ENCODE measurements around the gene ELF5. TPM values are rescaled to one million over a fixed set of nuclear protein-coding genes. Genes with fewer than 3 reads are reported as not detected.

The ELF5 gene
- total RNA-seq, 6 experiments from 2014 or later: 0.09 to 0.22 TPM; not detected in 4

- TF ChIP-seq CTCF (IDR thresholded peaks at IDR 0.05) (no peak), POLR2A (IDR thresholded peaks at IDR 0.05) (no peak)
- intact Hi-C loops (cut with DNase I): no loop called here
- Histone ChIP-seq H3K9me3 (no peaks in the 10 kb centered on the region), H3K27me3 (no peaks in the 10 kb centered on the region), H3K4me1 (peaks cover 0 to 22% (median 6%) of the 10 kb centered on the region in 4 donors), H3K36me3 (no peaks in the 10 kb centered on the region), H3K27ac (no peak overlapping the region), H3K4me3 (no peak overlapping the region)
- WGBS (ENCODE audit: insufficient coverage, low coverage, low lambda C conversion rate, missing lambda C conversion rate): 88% methylated on average over 3 of the region's 4 CpGs
- ATAC-seq: no peak
- no peak for DNase-seq
Measured at GRCh38 chr11:34525098-34525497, 11.5 kb upstream of the ELF5 start.

- TF ChIP-seq CTCF (IDR thresholded peaks at IDR 0.05): no peak
- no peak for TF ChIP-seq POLR2A (IDR thresholded peaks at IDR 0.05)
- Histone ChIP-seq H3K4me1 (peaks cover 0 to 18% (median 6%) of the 10 kb centered on the region in 4 donors), H3K27me3 (no peaks in the 10 kb centered on the region), H3K27ac (no peak overlapping the region), H3K4me3 (no peak overlapping the region), H3K9me3 (no peaks in the 10 kb centered on the region), H3K36me3 (no peaks in the 10 kb centered on the region)
- 93% methylated on average over 3 of the region's 12 CpGs for WGBS (ENCODE audit: insufficient coverage, low coverage, low lambda C conversion rate, missing lambda C conversion rate)
- intact Hi-C loops (cut with DNase I): no loop called here
- ATAC-seq (no peak), DNase-seq (no peak)
Measured at GRCh38 chr11:34524696-34525095, 11.1 kb upstream of the ELF5 start.

- H3K27ac ChIP-seq: no peak overlapping the region
- intact Hi-C loops (cut with DNase I): no loop called here
- WGBS (ENCODE audit: insufficient coverage, low coverage, low lambda C conversion rate, missing lambda C conversion rate): 61% methylated on average over 2 of the region's 3 CpGs
- peaks cover 0 to 7% (median 2%) of the 10 kb centered on the region in 4 donors for H3K4me1 ChIP-seq
- no peaks in the 10 kb centered on the region for H3K36me3 ChIP-seq
- DNase-seq (no peak), ATAC-seq (no peak)
- TF ChIP-seq POLR2A (IDR thresholded peaks at IDR 0.05) (no peak), CTCF (IDR thresholded peaks at IDR 0.05) (no peak)
- no peak overlapping the region for H3K4me3 ChIP-seq
- H3K9me3 ChIP-seq: no peaks in the 10 kb centered on the region
- H3K27me3 ChIP-seq: no peaks in the 10 kb centered on the region
Measured at GRCh38 chr11:34523053-34523452, 9.5 kb upstream of the ELF5 start.

GRCh38 chr11:34522188-34522587 lies 8.6 kb upstream of the ELF5 start:
- Histone ChIP-seq H3K27ac (no peak overlapping the region), H3K4me1 (no peaks in the 10 kb centered on the region), H3K9me3 (no peaks in the 10 kb centered on the region), H3K36me3 (no peaks in the 10 kb centered on the region), H3K4me3 (no peak overlapping the region), H3K27me3 (no peaks in the 10 kb centered on the region)
- no peak for TF ChIP-seq POLR2A (IDR thresholded peaks at IDR 0.05)
- TF ChIP-seq CTCF (IDR thresholded peaks at IDR 0.05): no peak
- WGBS (ENCODE audit: insufficient coverage, low coverage, low lambda C conversion rate, missing lambda C conversion rate): 80% methylated on average over 2 of the region's 2 CpGs
- intact Hi-C loops (cut with DNase I): no loop called here
- DNase-seq (no peak), ATAC-seq (no peak)

- H3K36me3 ChIP-seq: no peaks in the 10 kb centered on the region
- no peaks in the 10 kb centered on the region for H3K4me1 ChIP-seq
- H3K9me3 ChIP-seq: no peaks in the 10 kb centered on the region
- no peaks in the 10 kb centered on the region for H3K27me3 ChIP-seq
- no peak for ATAC-seq
- no peak for DNase-seq
- TF ChIP-seq POLR2A (IDR thresholded peaks at IDR 0.05) (no peak), CTCF (IDR thresholded peaks at IDR 0.05) (no peak)
- no peak overlapping the region for H3K27ac ChIP-seq
- intact Hi-C loops (cut with DNase I): no loop called here
- no peak overlapping the region for H3K4me3 ChIP-seq
Measured at GRCh38 chr11:34521265-34521664, 7.7 kb upstream of the ELF5 start.

All from right lobe of liver (tissue), 6 donors.